MM.1S (cell line): ENCODE data around the gene TP53BP2.

Experiments
- EZH2 ChIP-seq: fragments of 300-600 bp; sonication (generic); optimal IDR thresholded peaks from 2 replicates; pipeline ENCODE3; 2017; ENCODE audit warnings: low read depth, mild to moderate bottlenecking, antibody characterized with exemption, low read length, mixed read lengths
- EZH2phosphoT487 ChIP-seq: fragments of 300-600 bp; sonication (generic); IDR thresholded peaks from 2 replicates; pipeline ENCODE4 v1.6.1; 2018; ENCODE audit warnings: antibody characterized with exemption, low read length
- TF ChIP-seq, protein P1 (sequence below): fragments of 300-600 bp; sonication (generic); IDR thresholded peaks from 2 replicates; pipeline ENCODE4 v1.5.1; 2016; ENCODE audit warnings: antibody characterized with exemption, low read length, mixed read lengths

DNA sequence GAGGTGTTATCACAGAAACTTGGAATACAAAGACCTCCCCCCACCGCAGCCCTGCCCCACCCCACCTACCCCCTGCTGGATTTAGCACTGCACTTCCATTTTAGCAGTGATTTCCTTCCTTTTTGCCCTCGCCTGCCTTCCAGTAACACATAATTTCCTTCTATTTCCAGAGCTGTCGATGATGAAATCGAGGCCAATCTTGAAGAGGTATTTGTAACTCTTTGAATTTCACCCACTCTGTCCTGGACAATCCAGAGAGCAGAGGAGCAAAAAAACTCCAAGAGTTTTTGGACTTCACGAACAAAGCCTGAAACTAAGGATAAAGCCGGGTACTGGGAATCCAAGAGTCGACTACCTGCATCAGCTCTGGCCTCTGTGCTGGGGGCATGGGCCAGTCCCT, 84.3 kb downstream of the TP53BP2 start:
- TF ChIP-seq EZH2 (no peak), EZH2phosphoT487 (no peak)
- TF ChIP-seq, protein P1, sequence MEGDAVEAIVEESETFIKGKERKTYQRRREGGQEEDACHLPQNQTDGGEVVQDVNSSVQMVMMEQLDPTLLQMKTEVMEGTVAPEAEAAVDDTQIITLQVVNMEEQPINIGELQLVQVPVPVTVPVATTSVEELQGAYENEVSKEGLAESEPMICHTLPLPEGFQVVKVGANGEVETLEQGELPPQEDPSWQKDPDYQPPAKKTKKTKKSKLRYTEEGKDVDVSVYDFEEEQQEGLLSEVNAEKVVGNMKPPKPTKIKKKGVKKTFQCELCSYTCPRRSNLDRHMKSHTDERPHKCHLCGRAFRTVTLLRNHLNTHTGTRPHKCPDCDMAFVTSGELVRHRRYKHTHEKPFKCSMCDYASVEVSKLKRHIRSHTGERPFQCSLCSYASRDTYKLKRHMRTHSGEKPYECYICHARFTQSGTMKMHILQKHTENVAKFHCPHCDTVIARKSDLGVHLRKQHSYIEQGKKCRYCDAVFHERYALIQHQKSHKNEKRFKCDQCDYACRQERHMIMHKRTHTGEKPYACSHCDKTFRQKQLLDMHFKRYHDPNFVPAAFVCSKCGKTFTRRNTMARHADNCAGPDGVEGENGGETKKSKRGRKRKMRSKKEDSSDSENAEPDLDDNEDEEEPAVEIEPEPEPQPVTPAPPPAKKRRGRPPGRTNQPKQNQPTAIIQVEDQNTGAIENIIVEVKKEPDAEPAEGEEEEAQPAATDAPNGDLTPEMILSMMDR: no peak
